Hepatocyte (in vitro differentiated cells): ENCODE results near the gene A3GALT2.

Source experiments
- CTCF ChIP-seq: fragments of 200-600 bp; sonication (generic); IDR thresholded peaks from 2 replicates; pipeline ENCODE4 v1.5.1; 2016; ENCODE audit warnings: antibody characterized with exemption, mild to moderate bottlenecking; ENCODE audit not compliant: poor library complexity
- EZH2 ChIP-seq: fragments of 200-600 bp; sonication (generic); IDR thresholded peaks from 2 replicates; pipeline ENCODE4 v1.6.1; 2016; ENCODE audit warnings: antibody characterized with exemption, mild to moderate bottlenecking, borderline replicate concordance

- no peak for TF ChIP-seq CTCF
- no peak for TF ChIP-seq EZH2
These were observed 47.5 kb downstream of the A3GALT2 start for GRCh38 chr1:33273406-33273805.
